HepG2 (cell line): ENCODE results near the gene FARSB. TPM values are rescaled to one million over a fixed set of nuclear protein-coding genes. Genes with fewer than 3 reads are reported as not detected.

ENCODE experiments used
- GPN1 ChIP-seq: sonication (generic); formaldehyde crosslinking; IDR thresholded peaks from 2 replicates; pipeline ENCODE4 v1.5.1; 2020; ENCODE audit warnings: missing genetic modification reagents, borderline replicate concordance
- MYC ChIP-seq: sonication (generic); formaldehyde crosslinking; IDR thresholded peaks from 2 replicates; pipeline ENCODE4 v1.9.0; 2021; ENCODE audit warnings: missing genetic modification reagents, borderline replicate concordance
- RXRA ChIP-seq: sonication (generic); formaldehyde crosslinking; IDR thresholded peaks from 2 replicates; pipeline ENCODE4 v1.5.1; 2020; ENCODE audit warnings: missing genetic modification reagents
- ZBTB8A ChIP-seq: sonication (generic); formaldehyde crosslinking; IDR thresholded peaks from 2 replicates; pipeline ENCODE4 v1.4.0; 2020; ENCODE audit warnings: mild to moderate bottlenecking, low read depth, missing genetic modification reagents, borderline replicate concordance
- polyA plus RNA-seq, 8 experiments: library from polyadenylated mRNA; depleted of rRNA in 3 of 8; stranded (reverse) in 7 of 8; unstranded in 1 of 8; fragments of >200 nt; fragmentation: Illumina TruSeq in 4 of 8; extraction: Trizol in 4 of 8; gene quantifications; 2 replicates each; pipeline versions ENCODE4 v1.2.1 to v1.2.3, GENCODE V29; 2011 to 2016; ENCODE audit warnings: low read depth in 4 of 8, missing spikeins in 1 of 8, mixed read lengths in 1 of 8; ENCODE audit not compliant: insufficient read depth in 1 of 8
- total RNA-seq, 5 experiments: library from RNA; depleted of rRNA; stranded (reverse); fragments of >200 nt; fragmentation: Illumina TruSeq; extraction: Trizol; gene quantifications; 2 replicates each; pipeline ENCODE4 v1.2.3, GENCODE V29; 2016; ENCODE audit warnings: low read depth in 1 of 5
- TF ChIP-seq, protein P1 (sequence below): sonication (generic); formaldehyde crosslinking; IDR thresholded peaks from 2 replicates; pipeline ENCODE4 v1.4.0; 2020; ENCODE audit warnings: missing genetic modification reagents
- TF ChIP-seq, protein P2 (sequence below): sonication (generic); formaldehyde crosslinking; IDR thresholded peaks from 2 replicates; pipeline ENCODE4 v1.8.0; 2022; ENCODE audit warnings: low read depth, missing genetic modification reagents
- TF ChIP-seq, protein P3 (sequence below): sonication (generic); formaldehyde crosslinking; IDR thresholded peaks from 2 replicates; pipeline ENCODE4 v1.8.1; 2023; ENCODE audit warnings: missing genetic modification reagents, mild to moderate bottlenecking, borderline replicate concordance
- TF ChIP-seq, protein P4 (sequence below): sonication (generic); formaldehyde crosslinking; IDR thresholded peaks from one replicate; pipeline ENCODE4 v1.5.1; 2020; ENCODE audit warnings: mild to moderate bottlenecking, missing genetic modification reagents; ENCODE audit errors: not compliant biosample characterization
- TF ChIP-seq, protein P5 (sequence below): IDR thresholded peaks from 2 replicates; pipeline ENCODE4 v1.6.1; 2016; ENCODE audit warnings: mild to moderate bottlenecking, missing biosample characterization, missing genetic modification reagents

FARSB gene
- total and polyA plus RNA-seq, 2 of the 13 experiments (the other 11 are each of a cell fraction or from before 2014, with no cell fraction given): 23.3 to 45.9 TPM

DNA sequence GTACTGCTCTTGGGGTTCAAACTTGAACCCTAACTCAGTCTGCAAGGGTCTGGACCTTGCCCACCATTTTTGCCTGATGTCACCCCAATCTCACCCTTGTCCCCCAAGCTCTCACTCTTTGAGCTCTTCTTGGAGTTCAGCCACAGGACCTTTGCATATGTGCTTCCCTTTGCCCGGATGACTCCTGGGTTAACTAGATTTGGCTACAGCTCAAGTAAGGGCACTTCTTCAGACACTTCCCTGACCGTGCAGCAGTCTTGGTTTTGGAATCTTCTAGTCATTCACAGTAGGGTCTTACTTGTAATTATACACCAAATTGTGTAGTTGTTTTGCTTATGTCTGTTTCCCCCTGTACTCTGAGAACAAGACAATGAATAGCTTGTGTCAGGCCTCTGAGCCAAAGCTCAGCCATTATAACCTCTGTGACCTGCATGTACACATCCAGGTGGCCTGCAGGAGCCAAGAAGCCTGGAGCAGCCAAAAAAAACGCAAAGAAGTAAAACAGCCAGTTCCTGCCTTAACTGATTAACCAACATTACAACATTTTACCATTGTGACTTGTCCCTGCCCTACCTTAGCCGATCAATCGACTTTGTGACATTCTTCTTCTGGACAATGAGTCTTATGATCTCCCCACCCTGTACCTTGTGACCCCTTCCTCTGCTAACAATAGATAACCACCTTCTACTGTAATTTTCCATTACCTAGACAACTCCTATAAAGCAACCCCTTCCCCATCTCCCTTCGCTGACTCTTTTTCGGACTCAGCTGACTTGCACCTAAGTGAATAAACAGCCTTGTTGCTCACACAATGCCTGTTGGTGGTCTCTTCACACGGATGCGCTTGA lies 14.5 kb upstream of the FARSB start (continued):
- TF ChIP-seq, protein P1, sequence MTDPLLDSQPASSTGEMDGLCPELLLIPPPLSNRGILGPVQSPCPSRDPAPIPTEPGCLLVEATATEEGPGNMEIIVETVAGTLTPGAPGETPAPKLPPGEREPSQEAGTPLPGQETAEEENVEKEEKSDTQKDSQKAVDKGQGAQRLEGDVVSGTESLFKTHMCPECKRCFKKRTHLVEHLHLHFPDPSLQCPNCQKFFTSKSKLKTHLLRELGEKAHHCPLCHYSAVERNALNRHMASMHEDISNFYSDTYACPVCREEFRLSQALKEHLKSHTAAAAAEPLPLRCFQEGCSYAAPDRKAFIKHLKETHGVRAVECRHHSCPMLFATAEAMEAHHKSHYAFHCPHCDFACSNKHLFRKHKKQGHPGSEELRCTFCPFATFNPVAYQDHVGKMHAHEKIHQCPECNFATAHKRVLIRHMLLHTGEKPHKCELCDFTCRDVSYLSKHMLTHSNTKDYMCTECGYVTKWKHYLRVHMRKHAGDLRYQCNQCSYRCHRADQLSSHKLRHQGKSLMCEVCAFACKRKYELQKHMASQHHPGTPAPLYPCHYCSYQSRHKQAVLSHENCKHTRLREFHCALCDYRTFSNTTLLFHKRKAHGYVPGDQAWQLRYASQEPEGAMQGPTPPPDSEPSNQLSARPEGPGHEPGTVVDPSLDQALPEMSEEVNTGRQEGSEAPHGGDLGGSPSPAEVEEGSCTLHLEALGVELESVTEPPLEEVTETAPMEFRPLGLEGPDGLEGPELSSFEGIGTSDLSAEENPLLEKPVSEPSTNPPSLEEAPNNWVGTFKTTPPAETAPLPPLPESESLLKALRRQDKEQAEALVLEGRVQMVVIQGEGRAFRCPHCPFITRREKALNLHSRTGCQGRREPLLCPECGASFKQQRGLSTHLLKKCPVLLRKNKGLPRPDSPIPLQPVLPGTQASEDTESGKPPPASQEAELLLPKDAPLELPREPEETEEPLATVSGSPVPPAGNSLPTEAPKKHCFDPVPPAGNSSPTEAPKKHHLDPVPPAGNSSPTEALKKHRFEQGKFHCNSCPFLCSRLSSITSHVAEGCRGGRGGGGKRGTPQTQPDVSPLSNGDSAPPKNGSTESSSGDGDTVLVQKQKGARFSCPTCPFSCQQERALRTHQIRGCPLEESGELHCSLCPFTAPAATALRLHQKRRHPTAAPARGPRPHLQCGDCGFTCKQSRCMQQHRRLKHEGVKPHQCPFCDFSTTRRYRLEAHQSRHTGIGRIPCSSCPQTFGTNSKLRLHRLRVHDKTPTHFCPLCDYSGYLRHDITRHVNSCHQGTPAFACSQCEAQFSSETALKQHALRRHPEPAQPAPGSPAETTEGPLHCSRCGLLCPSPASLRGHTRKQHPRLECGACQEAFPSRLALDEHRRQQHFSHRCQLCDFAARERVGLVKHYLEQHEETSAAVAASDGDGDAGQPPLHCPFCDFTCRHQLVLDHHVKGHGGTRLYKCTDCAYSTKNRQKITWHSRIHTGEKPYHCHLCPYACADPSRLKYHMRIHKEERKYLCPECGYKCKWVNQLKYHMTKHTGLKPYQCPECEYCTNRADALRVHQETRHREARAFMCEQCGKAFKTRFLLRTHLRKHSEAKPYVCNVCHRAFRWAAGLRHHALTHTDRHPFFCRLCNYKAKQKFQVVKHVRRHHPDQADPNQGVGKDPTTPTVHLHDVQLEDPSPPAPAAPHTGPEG: 0 out of 2 replicates have a peak, but pooled peaks have one; percentile 31
- TF ChIP-seq MYC (peak; percentile 61; the same call in 1 of the 2 replicates), GPN1 (CRISPR knock-in tag) (no peak), ZBTB8A (CRISPR knock-in tag) (no peak), RXRA (CRISPR knock-in tag) (peak; percentile 79; the same call in 1 of the 2 replicates)
- TF ChIP-seq, protein P2, sequence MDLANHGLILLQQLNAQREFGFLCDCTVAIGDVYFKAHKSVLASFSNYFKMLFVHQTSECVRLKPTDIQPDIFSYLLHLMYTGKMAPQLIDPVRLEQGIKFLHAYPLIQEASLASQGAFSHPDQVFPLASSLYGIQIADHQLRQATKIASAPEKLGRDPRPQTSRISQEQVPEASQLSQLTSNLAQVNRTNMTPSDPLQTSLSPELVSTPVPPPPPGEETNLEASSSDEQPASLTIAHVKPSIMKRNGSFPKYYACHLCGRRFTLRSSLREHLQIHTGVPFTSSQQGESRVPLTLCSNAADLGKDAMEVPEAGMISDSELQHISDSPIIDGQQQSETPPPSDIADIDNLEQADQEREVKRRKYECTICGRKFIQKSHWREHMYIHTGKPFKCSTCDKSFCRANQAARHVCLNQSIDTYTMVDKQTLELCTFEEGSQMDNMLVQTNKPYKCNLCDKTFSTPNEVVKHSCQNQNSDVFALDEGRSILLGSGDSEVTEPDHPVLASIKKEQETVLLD (CRISPR knock-in tag): no peak
- TF ChIP-seq, protein P3, sequence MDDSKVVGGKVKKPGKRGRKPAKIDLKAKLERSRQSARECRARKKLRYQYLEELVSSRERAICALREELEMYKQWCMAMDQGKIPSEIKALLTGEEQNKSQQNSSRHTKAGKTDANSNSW (CRISPR knock-in tag): peak; percentile 55; the same call in 1 of the 2 replicates
- TF ChIP-seq, protein P4, sequence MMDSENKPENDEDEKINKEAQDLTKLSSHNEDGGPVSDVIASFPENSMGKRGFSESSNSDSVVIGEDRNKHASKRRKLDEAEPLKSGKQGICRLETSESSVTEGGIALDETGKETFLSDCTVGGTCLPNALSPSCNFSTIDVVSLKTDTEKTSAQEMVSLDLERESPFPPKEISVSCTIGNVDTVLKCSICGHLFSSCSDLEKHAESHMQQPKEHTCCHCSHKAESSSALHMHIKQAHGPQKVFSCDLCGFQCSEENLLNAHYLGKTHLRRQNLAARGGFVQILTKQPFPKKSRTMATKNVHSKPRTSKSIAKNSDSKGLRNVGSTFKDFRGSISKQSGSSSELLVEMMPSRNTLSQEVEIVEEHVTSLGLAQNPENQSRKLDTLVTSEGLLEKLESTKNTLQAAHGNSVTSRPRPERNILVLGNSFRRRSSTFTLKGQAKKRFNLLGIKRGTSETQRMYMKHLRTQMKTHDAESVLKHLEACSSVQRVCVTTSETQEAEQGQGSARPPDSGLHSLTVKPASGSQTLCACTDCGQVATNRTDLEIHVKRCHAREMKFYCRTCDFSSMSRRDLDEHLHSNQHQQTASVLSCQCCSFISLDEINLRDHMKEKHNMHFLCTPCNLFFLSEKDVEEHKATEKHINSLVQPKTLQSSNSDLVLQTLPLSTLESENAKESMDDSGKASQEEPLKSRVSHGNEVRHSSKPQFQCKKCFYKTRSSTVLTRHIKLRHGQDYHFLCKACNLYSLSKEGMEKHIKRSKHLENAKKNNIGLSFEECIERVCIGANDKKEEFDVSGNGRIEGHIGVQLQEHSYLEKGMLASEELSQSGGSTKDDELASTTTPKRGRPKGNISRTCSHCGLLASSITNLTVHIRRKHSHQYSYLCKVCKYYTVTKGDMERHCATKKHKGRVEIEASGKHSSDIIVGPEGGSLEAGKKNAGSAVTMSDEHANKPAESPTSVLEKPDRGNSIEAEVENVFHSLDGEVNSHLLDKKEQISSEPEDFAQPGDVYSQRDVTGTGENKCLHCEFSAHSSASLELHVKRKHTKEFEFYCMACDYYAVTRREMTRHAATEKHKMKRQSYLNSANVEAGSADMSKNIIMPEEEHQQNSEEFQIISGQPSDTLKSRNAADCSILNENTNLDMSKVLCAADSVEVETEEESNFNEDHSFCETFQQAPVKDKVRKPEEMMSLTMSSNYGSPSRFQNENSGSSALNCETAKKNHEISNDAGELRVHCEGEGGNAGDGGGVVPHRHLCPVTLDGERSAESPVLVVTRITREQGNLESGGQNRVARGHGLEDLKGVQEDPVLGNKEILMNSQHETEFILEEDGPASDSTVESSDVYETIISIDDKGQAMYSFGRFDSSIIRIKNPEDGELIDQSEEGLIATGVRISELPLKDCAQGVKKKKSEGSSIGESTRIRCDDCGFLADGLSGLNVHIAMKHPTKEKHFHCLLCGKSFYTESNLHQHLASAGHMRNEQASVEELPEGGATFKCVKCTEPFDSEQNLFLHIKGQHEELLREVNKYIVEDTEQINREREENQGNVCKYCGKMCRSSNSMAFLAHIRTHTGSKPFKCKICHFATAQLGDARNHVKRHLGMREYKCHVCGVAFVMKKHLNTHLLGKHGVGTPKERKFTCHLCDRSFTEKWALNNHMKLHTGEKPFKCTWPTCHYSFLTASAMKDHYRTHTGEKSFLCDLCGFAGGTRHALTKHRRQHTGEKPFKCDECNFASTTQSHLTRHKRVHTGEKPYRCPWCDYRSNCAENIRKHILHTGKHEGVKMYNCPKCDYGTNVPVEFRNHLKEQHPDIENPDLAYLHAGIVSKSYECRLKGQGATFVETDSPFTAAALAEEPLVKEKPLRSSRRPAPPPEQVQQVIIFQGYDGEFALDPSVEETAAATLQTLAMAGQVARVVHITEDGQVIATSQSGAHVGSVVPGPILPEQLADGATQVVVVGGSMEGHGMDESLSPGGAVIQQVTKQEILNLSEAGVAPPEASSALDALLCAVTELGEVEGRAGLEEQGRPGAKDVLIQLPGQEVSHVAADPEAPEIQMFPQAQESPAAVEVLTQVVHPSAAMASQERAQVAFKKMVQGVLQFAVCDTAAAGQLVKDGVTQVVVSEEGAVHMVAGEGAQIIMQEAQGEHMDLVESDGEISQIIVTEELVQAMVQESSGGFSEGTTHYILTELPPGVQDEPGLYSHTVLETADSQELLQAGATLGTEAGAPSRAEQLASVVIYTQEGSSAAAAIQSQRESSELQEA (CRISPR knock-in tag): no peak
- TF ChIP-seq, protein P5, sequence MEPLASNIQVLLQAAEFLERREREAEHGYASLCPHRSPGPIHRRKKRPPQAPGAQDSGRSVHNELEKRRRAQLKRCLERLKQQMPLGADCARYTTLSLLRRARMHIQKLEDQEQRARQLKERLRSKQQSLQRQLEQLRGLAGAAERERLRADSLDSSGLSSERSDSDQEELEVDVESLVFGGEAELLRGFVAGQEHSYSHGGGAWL (CRISPR knock-in tag): no peak
